Mesenchymal stem cell (in vitro differentiated cells and primary cell): ENCODE results near the gene ISM2.

Source experiments
- DNase-seq: peaks from one replicate; pipeline ENCODE4 v3.0.0-alpha.2; 2013
- H2AFZ ChIP-seq: one replicate; pipeline ENCODE4 v1.6.1; 2013; ENCODE audit warnings: low read depth, mild to moderate bottlenecking, control low read depth, inconsistent platforms, low read length, moderate library complexity
- H2AK5ac ChIP-seq: 2 replicates; pipeline ENCODE4 v1.6.1; 2013; ENCODE audit warnings: low read length, moderate library complexity, mild to moderate bottlenecking, inconsistent platforms; ENCODE audit not compliant: severe bottlenecking
- H2BK120ac ChIP-seq: one replicate; pipeline ENCODE4 v1.6.1; 2013; ENCODE audit warnings: low read depth, mild to moderate bottlenecking, inconsistent platforms, low read length, moderate library complexity
- H2BK12ac ChIP-seq, 2 experiments: one replicate each; pipeline ENCODE4 v1.6.1; 2013; ENCODE audit warnings: inconsistent platforms in 2 of 2, low read length in 2 of 2, mild to moderate bottlenecking in 2 of 2, moderate library complexity in 2 of 2, control low read depth in 1 of 2
- H2BK15ac ChIP-seq: one replicate; pipeline ENCODE4 v1.6.1; 2013; ENCODE audit warnings: mild to moderate bottlenecking, low read depth, inconsistent platforms; ENCODE audit not compliant: poor library complexity, severe bottlenecking
- H2BK5ac ChIP-seq: 2 replicates; pipeline ENCODE4 v1.6.1; 2013; ENCODE audit warnings: low read depth, mild to moderate bottlenecking, low read length, control low read depth, inconsistent platforms; ENCODE audit not compliant: poor library complexity, severe bottlenecking
- H3K14ac ChIP-seq, 2 experiments: one replicate each; pipeline ENCODE4 v1.6.1; 2013; ENCODE audit warnings: inconsistent platforms in 2 of 2, low read length in 2 of 2, control low read depth in 1 of 2, mild to moderate bottlenecking in 1 of 2, moderate library complexity in 1 of 2
- H3K18ac ChIP-seq, 2 experiments: one replicate each; pipeline ENCODE4 v1.6.1; 2013; ENCODE audit warnings: inconsistent platforms in 2 of 2, low read length in 2 of 2, control low read depth in 1 of 2, low read depth in 1 of 2, mild to moderate bottlenecking in 1 of 2
- H3K23ac ChIP-seq, 2 experiments: one replicate each; pipeline ENCODE4 v1.6.1; 2013; ENCODE audit warnings: inconsistent platforms in 2 of 2, low read length in 2 of 2, mild to moderate bottlenecking in 2 of 2, moderate library complexity in 2 of 2, control low read depth in 1 of 2
- H3K27ac ChIP-seq: 2 replicates; pipeline ENCODE4 v1.5.1; 2013; ENCODE audit warnings: mild to moderate bottlenecking, moderate library complexity, low read length, control low read depth, inconsistent platforms; ENCODE audit not compliant: poor library complexity, severe bottlenecking
- H3K27me3 ChIP-seq, 2 experiments: 2 replicates each; pipeline versions ENCODE4 v1.6.1 to v1.7.0; 2013; ENCODE audit warnings: low read length in 2 of 2, mild to moderate bottlenecking in 2 of 2, moderate library complexity in 2 of 2, control low read depth in 1 of 2, inconsistent platforms in 1 of 2; ENCODE audit not compliant: control insufficient read depth in 1 of 2, insufficient read depth in 1 of 2
- H3K36me3 ChIP-seq, 2 experiments: 2 replicates each; pipeline versions ENCODE4 v1.6.1 to v1.7.0; 2013; ENCODE audit warnings: low read length in 2 of 2, control low read depth in 1 of 2, inconsistent platforms in 1 of 2, low read depth in 1 of 2, mild to moderate bottlenecking in 1 of 2; ENCODE audit not compliant: insufficient read depth in 2 of 2, control insufficient read depth in 1 of 2
- H3K4ac ChIP-seq, 2 experiments: one replicate each; pipeline ENCODE4 v1.6.1; 2013; ENCODE audit warnings: inconsistent platforms in 2 of 2, low read length in 2 of 2, mild to moderate bottlenecking in 2 of 2, moderate library complexity in 2 of 2, control low read depth in 1 of 2, low read depth in 1 of 2
- H3K4me1 ChIP-seq: 2 replicates; pipeline ENCODE4 v1.6.1; 2013; ENCODE audit warnings: low read depth, low read length, control low read depth; ENCODE audit not compliant: control insufficient read depth, insufficient read depth
- H3K4me2 ChIP-seq: 2 replicates; pipeline ENCODE4 v1.6.1; 2013; ENCODE audit warnings: low read length, mild to moderate bottlenecking, inconsistent platforms; ENCODE audit not compliant: poor library complexity, severe bottlenecking
- H3K4me3 ChIP-seq, 2 experiments: 2 replicates each; pipeline versions ENCODE4 v1.5.1 to v1.7.0; 2013; ENCODE audit warnings: low read length in 2 of 2, mild to moderate bottlenecking in 2 of 2, control low read depth in 1 of 2, low read depth in 1 of 2; ENCODE audit not compliant: insufficient read depth in 1 of 2
- H3K79me1 ChIP-seq: replicated peaks from 2 replicates; pipeline ENCODE4 v1.6.1; 2013; ENCODE audit warnings: mild to moderate bottlenecking, control low read depth, low read length, inconsistent platforms; ENCODE audit not compliant: poor library complexity, severe bottlenecking
- H3K9ac ChIP-seq: 2 replicates; pipeline ENCODE4 v1.7.0; 2013; ENCODE audit warnings: mild to moderate bottlenecking, low read length, moderate library complexity
- H3K9me3 ChIP-seq: 2 replicates; pipeline ENCODE4 v1.7.0; 2013; ENCODE audit warnings: mild to moderate bottlenecking, low read length; ENCODE audit not compliant: control insufficient read depth
- H4K8ac ChIP-seq: one replicate; pipeline ENCODE4 v1.6.1; 2013; ENCODE audit warnings: inconsistent platforms, mild to moderate bottlenecking, low read length, moderate library complexity
- H4K91ac ChIP-seq: one replicate; pipeline ENCODE4 v1.6.1; 2013; ENCODE audit warnings: mild to moderate bottlenecking, low read length, inconsistent platforms
- WGBS: methylation state at CpG from one replicate; pipeline ENCODE4 v1.1.7; 2013; ENCODE audit warnings: mixed read lengths; 5-methylcytosine and 5-hydroxymethylcytosine counted together

Gene ISM2

DNA sequence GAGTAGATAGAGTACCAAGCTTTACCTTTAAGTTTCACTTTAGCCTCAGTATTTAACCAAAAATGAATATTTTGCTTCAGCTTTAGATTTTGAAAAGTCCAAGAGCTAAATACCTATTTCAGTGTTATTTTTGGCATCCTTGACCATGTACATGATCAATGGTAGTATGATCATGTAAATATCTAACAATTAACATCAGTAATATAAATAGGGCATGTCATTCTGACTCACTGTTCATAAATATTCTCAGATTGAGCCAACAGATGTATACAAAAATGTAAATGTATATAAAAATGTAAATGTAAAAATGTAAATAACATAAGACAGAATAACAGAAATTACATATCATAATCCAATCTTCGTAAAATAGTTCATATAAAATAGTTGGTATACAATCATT lies 60.0 kb downstream of the ISM2 start:
- Histone ChIP-seq H2AFZ (no peak overlapping the region), H3K23ac (no peak overlapping the region), H3K36me3 (peaks cover 25 to 92% of the 10 kb centered on the region in 2 experiments), H2BK12ac (no peak overlapping the region), H3K9me3 (no peaks in the 10 kb centered on the region), H3K27me3 (no peaks in the 10 kb centered on the region), H3K14ac (no peak overlapping the region), H4K8ac (no peak overlapping the region), H3K79me1 (no peaks in the 10 kb centered on the region), H2BK120ac (no peak overlapping the region), H2AK5ac (no peak overlapping the region), H2BK15ac (no peak overlapping the region), H3K4ac (no peak overlapping the region), H3K27ac (no peak overlapping the region), H3K18ac (no peak overlapping the region), H2BK5ac (no peak overlapping the region), H3K4me2 (no peak overlapping the region), H3K4me1 (no peaks in the 10 kb centered on the region), H4K91ac (no peak overlapping the region), H3K9ac (no peak overlapping the region), H3K4me3 (no peak overlapping the region)
- DNase-seq = no peak
- no CpG with 5 or more reads among the region's 1 CpG for WGBS

- no peak overlapping the region for H4K8ac ChIP-seq
- no peak overlapping the region for H4K91ac ChIP-seq
- no peaks in the 10 kb centered on the region for H3K9me3 ChIP-seq
- no peak overlapping the region for H3K14ac ChIP-seq
- no peak overlapping the region for H3K4me2 ChIP-seq
- no peak overlapping the region for H3K4ac ChIP-seq
- no peak overlapping the region for H2AFZ ChIP-seq
- no peak overlapping the region for H2BK12ac ChIP-seq
- H3K23ac ChIP-seq = no peak overlapping the region
- 100% methylated on average over 3 of the region's 3 CpGs for WGBS
- H3K79me1 ChIP-seq = no peaks in the 10 kb centered on the region
- no peak overlapping the region for H3K4me3 ChIP-seq
- H3K9ac ChIP-seq = no peak overlapping the region
- H2BK5ac ChIP-seq = no peak overlapping the region
- H3K27me3 ChIP-seq = no peaks in the 10 kb centered on the region
- H3K18ac ChIP-seq = no peak overlapping the region
- H2BK15ac ChIP-seq = no peak overlapping the region
- peaks cover 13 to 87% of the 10 kb centered on the region in 2 experiments for H3K36me3 ChIP-seq
- DNase-seq = no peak
- H3K4me1 ChIP-seq = no peaks in the 10 kb centered on the region
- H2BK120ac ChIP-seq = no peak overlapping the region
- no peak overlapping the region for H3K27ac ChIP-seq
- no peak overlapping the region for H2AK5ac ChIP-seq
Measured at GRCh38 chr14:77436042-77436441, 62.6 kb downstream of the ISM2 start.

- WGBS = 91% methylated on average over 2 of the region's 3 CpGs
- H3K4me3 ChIP-seq = no peak overlapping the region
Measured at GRCh38 chr14:77426396-77426795, 72.2 kb downstream of the ISM2 start.

DNA sequence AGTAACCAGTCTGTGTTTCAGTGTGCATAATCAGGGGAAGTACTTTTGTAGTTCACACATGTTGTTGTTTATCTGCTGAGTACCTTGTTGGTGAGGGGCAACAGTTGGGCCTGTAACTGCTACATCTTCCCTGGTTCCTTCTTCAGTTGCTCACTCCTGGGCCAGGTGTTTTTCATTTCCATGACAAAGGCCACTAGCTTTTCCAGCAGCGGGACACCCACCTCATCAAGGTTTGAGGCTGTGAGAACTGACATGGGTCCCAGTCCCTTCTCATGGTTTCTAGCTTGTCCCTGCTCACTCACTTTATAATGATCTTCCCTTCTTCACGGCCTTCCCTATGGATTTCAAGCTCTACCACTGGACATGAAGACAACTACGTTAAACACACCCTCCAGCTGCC lies 73.8 kb downstream of the ISM2 start:
- peaks cover 13% of the 10 kb centered on the region for H3K9me3 ChIP-seq
- H3K4me3 ChIP-seq = no peak overlapping the region
- no peak overlapping the region for H4K8ac ChIP-seq
- no peak overlapping the region for H3K23ac ChIP-seq
- no peak overlapping the region for H2AK5ac ChIP-seq
- H2BK15ac ChIP-seq = no peak overlapping the region
- H3K36me3 ChIP-seq = peaks cover 34 to 91% of the 10 kb centered on the region in 2 experiments
- H2BK120ac ChIP-seq = no peak overlapping the region
- H3K18ac ChIP-seq = no peak overlapping the region
- no peak overlapping the region for H2BK5ac ChIP-seq
- H2AFZ ChIP-seq = no peak overlapping the region
- no peak overlapping the region for H3K4me2 ChIP-seq
- H3K9ac ChIP-seq = no peak overlapping the region
- WGBS = 92% methylated on average over 3 of the region's 3 CpGs
- no peaks in the 10 kb centered on the region for H3K4me1 ChIP-seq
- DNase-seq = no peak
- no peak overlapping the region for H3K27ac ChIP-seq
- no peak overlapping the region for H3K14ac ChIP-seq
- no peak overlapping the region for H4K91ac ChIP-seq
- H2BK12ac ChIP-seq = no peak overlapping the region
- H3K79me1 ChIP-seq = no peaks in the 10 kb centered on the region
- no peaks in the 10 kb centered on the region for H3K27me3 ChIP-seq
- H3K4ac ChIP-seq = no peak overlapping the region

More at GRCh38 chr14:77426396-77426795, 72.2 kb downstream of the ISM2 start:
- DNase-seq = no peak
- Histone ChIP-seq H4K91ac (no peak overlapping the region), H3K4me1 (no peaks in the 10 kb centered on the region), H2BK120ac (no peak overlapping the region), H3K36me3 (peaks cover 34 to 94% of the 10 kb centered on the region in 2 experiments), H3K27me3 (no peaks in the 10 kb centered on the region), H2AK5ac (no peak overlapping the region), H3K27ac (no peak overlapping the region), H3K79me1 (no peaks in the 10 kb centered on the region), H2BK5ac (no peak overlapping the region), H2BK15ac (no peak overlapping the region), H3K23ac (no peak overlapping the region), H3K9me3 (no peaks in the 10 kb centered on the region), H3K9ac (no peak overlapping the region), H2AFZ (no peak overlapping the region), H3K18ac (no peak overlapping the region), H2BK12ac (no peak overlapping the region), H3K4ac (no peak overlapping the region), H3K14ac (no peak overlapping the region), H3K4me2 (no peak overlapping the region), H4K8ac (no peak overlapping the region)
